Loucy (cell line): ENCODE data around the gene EPHB1.

ENCODE experiments used
- H2AFZ ChIP-seq: fragments of 200-600 bp; sonication (generic); 2 replicates; pipeline ENCODE4 v1.6.0; 2016; ENCODE audit warnings: antibody characterized with exemption, mild to moderate bottlenecking, low read length, moderate library complexity
- H3F3A ChIP-seq: fragments of 200-600 bp; 2 replicates; pipeline ENCODE4 v1.6.0; 2016; ENCODE audit warnings: antibody characterized with exemption, low read depth, mild to moderate bottlenecking
- H3K27me3 ChIP-seq: fragments of 200-600 bp; sonication (generic); 2 replicates; pipeline ENCODE4 v1.6.1; 2014; ENCODE audit warnings: low read length, mild to moderate bottlenecking; ENCODE audit not compliant: insufficient read depth, poor library complexity, severe bottlenecking
- H3K36me3 ChIP-seq: fragments of 200-600 bp; sonication (generic); 2 replicates; pipeline ENCODE4 v1.6.1; 2016; ENCODE audit warnings: low read length; ENCODE audit not compliant: insufficient read depth
- H3K4me1 ChIP-seq: fragments of 200-600 bp; sonication (generic); 2 replicates; pipeline ENCODE4 v1.5.1; 2014; ENCODE audit warnings: low read length, mild to moderate bottlenecking; ENCODE audit not compliant: insufficient read depth, poor library complexity, severe bottlenecking
- H3K4me2 ChIP-seq: fragments of 200-600 bp; sonication (generic); 2 replicates; pipeline ENCODE4 v1.6.0; 2014; ENCODE audit warnings: antibody characterized with exemption, low read length, low read depth, mild to moderate bottlenecking; ENCODE audit not compliant: poor library complexity, severe bottlenecking
- H3K4me3 ChIP-seq: fragments of 200-600 bp; sonication (generic); 2 replicates; pipeline ENCODE4 v1.5.1; 2014; ENCODE audit warnings: low read length, mild to moderate bottlenecking, mixed read lengths; ENCODE audit not compliant: poor library complexity, severe bottlenecking
- H3K79me2 ChIP-seq: fragments of 200-600 bp; sonication (generic); 2 replicates; pipeline ENCODE4 v1.6.1; 2014; ENCODE audit warnings: low read length; ENCODE audit not compliant: insufficient read depth
- H3K9ac ChIP-seq: fragments of 200-600 bp; sonication (generic); 2 replicates; pipeline ENCODE4 v1.6.0; 2014; ENCODE audit warnings: mild to moderate bottlenecking, low read depth, low read length, moderate library complexity; ENCODE audit not compliant: poor library complexity, severe bottlenecking
- H3K9me2 ChIP-seq: fragments of 200-600 bp; sonication (generic); replicated peaks from 2 replicates; pipeline ENCODE4 v1.6.1; 2016; ENCODE audit warnings: low read depth, low read length, mixed read lengths
- H3K9me3 ChIP-seq: fragments of 200-600 bp; sonication (generic); 2 replicates; pipeline ENCODE4 v1.6.1; 2014; ENCODE audit warnings: mild to moderate bottlenecking, antibody characterized with exemption, low read length, low read depth; ENCODE audit not compliant: insufficient read depth
- H4K20me1 ChIP-seq: fragments of 200-600 bp; sonication (generic); 2 replicates; pipeline ENCODE4 v1.6.0; 2014; ENCODE audit warnings: antibody characterized with exemption, low read length, mild to moderate bottlenecking; ENCODE audit not compliant: insufficient read depth, poor library complexity, severe bottlenecking
- CTCF ChIP-seq: fragments of 200-600 bp; sonication (generic); conservative IDR thresholded peaks from 2 replicates; pipeline ENCODE4 v1.5.1; 2014; ENCODE audit warnings: mild to moderate bottlenecking, antibody characterized with exemption, low read length
- EZH2phosphoT487 ChIP-seq: fragments of 200-600 bp; IDR thresholded peaks from 2 replicates; pipeline ENCODE4 v1.6.1; 2018; ENCODE audit warnings: antibody characterized with exemption, mild to moderate bottlenecking, moderate library complexity, borderline replicate concordance

The EPHB1 gene

GRCh38 chr3:135078283-135078682 lies 283.2 kb downstream of the EPHB1 start:
- Histone ChIP-seq H2AFZ (no peak overlapping the region), H3K4me3 (no peak overlapping the region), H3K4me2 (no peak overlapping the region), H3F3A (no peaks in the 10 kb centered on the region), H4K20me1 (no peaks in the 10 kb centered on the region), H3K9me3 (no peaks in the 10 kb centered on the region), H3K36me3 (no peaks in the 10 kb centered on the region), H3K9me2 (no peaks in the 10 kb centered on the region), H3K79me2 (no peaks in the 10 kb centered on the region), H3K27me3 (no peaks in the 10 kb centered on the region), H3K4me1 (no peaks in the 10 kb centered on the region), H3K9ac (no peak overlapping the region)
- TF ChIP-seq EZH2phosphoT487 (no peak), CTCF (no peak)

GRCh38 chr3:135079095-135079494 lies 284.0 kb downstream of the EPHB1 start:
- no peak overlapping the region for H3K9ac ChIP-seq
- no peak overlapping the region for H2AFZ ChIP-seq
- H4K20me1 ChIP-seq, result no peaks in the 10 kb centered on the region
- no peaks in the 10 kb centered on the region for H3F3A ChIP-seq
- no peaks in the 10 kb centered on the region for H3K27me3 ChIP-seq
- no peaks in the 10 kb centered on the region for H3K4me1 ChIP-seq
- H3K79me2 ChIP-seq, result no peaks in the 10 kb centered on the region
- H3K9me2 ChIP-seq, result no peaks in the 10 kb centered on the region
- H3K36me3 ChIP-seq, result no peaks in the 10 kb centered on the region
- no peak overlapping the region for H3K4me3 ChIP-seq
- TF ChIP-seq EZH2phosphoT487 (no peak), CTCF (no peak)
- H3K4me2 ChIP-seq, result no peak overlapping the region
- no peaks in the 10 kb centered on the region for H3K9me3 ChIP-seq

DNA sequence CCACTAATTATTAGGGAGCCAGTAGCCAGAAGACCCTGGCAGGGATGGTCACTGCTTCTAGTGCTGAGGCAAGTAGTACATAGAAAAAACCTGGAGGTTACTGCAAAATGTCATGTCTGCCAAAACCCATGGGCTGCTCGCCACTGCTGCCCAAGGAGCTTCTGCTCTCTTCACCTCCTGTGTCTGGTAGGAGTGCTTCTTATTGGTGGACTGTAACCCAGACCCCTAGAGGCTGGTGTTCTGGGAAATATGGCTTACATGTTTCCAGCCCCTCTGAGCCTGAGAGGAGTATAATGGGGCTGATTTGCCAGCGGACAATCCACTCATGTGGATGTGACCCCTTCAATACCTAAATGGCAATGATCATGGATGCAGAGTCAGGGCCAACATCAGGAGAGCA lies 286.4 kb downstream of the EPHB1 start:
- no peaks in the 10 kb centered on the region for H3K9me2 ChIP-seq
- no peak overlapping the region for H2AFZ ChIP-seq
- H4K20me1 ChIP-seq, result no peaks in the 10 kb centered on the region
- no peak overlapping the region for H3K4me3 ChIP-seq
- no peaks in the 10 kb centered on the region for H3F3A ChIP-seq
- no peak overlapping the region for H3K9ac ChIP-seq
- no peaks in the 10 kb centered on the region for H3K36me3 ChIP-seq
- no peaks in the 10 kb centered on the region for H3K27me3 ChIP-seq
- no peaks in the 10 kb centered on the region for H3K4me1 ChIP-seq
- no peaks in the 10 kb centered on the region for H3K9me3 ChIP-seq
- H3K79me2 ChIP-seq, result no peaks in the 10 kb centered on the region
- TF ChIP-seq EZH2phosphoT487, result no peak
- TF ChIP-seq CTCF, result no peak
- no peak overlapping the region for H3K4me2 ChIP-seq
